AG20443 (cell line): ENCODE data around the gene ANKRD13C.

Source experiments
- DNase-seq: peaks from one replicate; pipeline ENCODE4 v3.0.0; 2012; ENCODE audit warnings: low spot score, mixed read lengths

ANKRD13C gene

GRCh38 chr1:70220517-70221237 lies 133.8 kb downstream of the ANKRD13C start:
- no peak for DNase-seq

- DNase-seq = no peak
Observed at GRCh38 chr1:70220015-70220414, 134.5 kb downstream of the ANKRD13C start.

GRCh38 chr1:70211541-70211940 lies 143.0 kb downstream of the ANKRD13C start:
- no peak for DNase-seq

- DNase-seq = no peak
Observed at GRCh38 chr1:70210820-70211219, 143.7 kb downstream of the ANKRD13C start.
